GM18907 (cell line): ENCODE results near the gene KRT32.

Experiments
- ATAC-seq: cut with Tn5 transposase; IDR thresholded peaks from one replicate; pipeline ENCODE4 v1.9.1; 2021; ENCODE audit warnings: mild to moderate bottlenecking, moderate library complexity; ENCODE audit not compliant: unreplicated experiment

KRT32 gene

DNA sequence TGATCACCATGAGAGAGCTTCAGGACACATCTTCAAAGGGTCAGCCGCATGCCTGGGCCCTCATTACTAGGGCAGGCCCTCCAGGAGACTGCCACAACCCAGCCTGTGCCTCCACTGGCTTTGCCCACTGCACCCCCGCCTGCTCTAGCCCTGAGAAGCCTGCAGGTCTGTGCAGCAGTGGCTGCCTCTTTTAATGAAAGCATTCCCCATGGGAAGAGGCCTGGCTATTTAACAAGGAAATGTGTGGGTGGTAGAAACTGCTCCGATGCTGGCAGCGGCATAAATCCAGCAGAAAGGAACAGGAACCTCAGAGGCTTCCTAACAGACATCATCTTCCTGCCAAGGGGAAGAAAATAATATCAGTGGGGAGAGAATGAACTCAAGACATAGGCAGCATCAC is 375 bp upstream of the KRT32 start:
- ATAC-seq: no peak

- no peak for ATAC-seq
Observed at GRCh38 chr17:41464682-41465081, 2.5 kb downstream of the KRT32 start.

DNA sequence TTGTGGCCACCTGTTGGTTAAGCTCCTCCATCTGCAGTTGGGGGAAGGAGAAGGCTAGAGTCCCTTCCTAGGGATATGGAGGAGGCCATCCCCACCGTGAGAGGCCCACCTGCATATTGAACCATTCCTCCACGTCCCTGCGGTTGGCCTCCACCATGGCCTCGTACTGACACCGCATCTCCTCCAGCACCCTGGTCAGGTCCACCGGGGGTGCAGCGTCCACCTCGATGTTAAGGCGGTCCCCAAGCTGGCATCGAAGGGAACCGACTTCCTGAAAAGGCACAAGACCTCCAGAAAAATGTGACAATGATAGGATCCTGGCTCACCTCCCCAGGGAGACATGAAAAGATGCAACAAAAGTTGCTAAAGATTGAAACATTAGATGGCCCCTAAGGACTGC is 3.0 kb downstream of the KRT32 start:
- no peak for ATAC-seq

DNA sequence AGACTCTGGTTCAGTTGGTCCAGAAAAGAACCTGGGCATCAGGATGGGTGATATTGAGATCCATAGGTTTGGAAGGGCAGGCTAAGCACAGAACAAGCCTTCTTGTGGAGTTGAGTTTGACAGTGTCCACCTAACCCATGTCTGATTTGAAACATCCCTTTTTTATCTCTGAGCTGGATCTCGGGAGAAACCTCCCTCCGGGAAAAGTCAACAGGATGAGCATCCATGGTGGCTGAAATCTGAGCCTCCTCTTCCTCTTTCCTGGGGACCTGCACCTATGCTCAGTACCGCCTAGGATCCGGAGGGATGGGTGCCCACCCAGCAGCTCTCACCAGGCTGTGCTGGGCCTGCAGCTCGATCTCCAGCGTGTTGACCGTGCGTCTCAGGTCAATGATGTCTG is 3.4 kb downstream of the KRT32 start:
- ATAC-seq: no peak

- ATAC-seq: no peak
Observed at GRCh38 chr17:41462705-41463104, 4.5 kb downstream of the KRT32 start.

- no peak for ATAC-seq
Observed at GRCh38 chr17:41457676-41458075, 9.5 kb downstream of the KRT32 start.

DNA sequence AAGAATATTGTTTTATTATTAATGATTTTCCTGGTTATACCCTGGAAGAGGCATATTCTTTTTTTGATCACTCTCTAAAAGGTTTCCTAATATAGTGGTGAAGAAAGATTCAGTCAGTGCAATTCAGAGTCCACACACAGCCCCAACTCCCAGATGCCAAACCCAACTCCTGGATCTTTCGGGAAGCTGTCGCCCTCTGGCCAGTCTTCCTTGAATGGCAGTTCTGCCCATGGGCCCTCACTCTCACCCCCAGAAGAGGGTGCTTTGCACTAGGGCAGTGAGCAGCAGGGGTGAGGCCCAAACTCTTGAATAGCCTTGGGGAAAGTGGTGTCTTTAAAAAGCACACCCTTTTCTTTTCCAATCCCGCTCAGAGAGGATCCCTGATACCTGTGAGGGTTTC is 11.0 kb downstream of the KRT32 start:
- ATAC-seq: no peak

DNA sequence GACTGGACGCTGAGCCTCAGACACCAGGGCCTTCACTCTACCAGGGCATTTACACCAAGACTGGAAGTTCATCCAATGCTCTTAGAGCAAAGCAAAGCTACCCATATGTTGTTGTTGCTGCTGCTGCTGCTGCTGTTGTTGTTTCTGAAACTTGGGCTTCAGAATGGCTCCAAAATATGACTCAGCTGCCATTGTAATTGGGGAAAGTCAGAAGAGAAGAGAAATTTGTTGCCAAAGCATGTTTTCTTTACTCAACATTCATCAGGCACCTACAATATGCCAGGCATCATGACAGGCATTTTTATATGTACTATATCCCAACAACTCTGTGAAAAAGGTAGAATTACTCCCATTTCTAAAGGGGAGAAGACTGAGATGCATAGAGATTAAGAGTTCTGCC is 11.9 kb downstream of the KRT32 start:
- ATAC-seq: no peak

DNA sequence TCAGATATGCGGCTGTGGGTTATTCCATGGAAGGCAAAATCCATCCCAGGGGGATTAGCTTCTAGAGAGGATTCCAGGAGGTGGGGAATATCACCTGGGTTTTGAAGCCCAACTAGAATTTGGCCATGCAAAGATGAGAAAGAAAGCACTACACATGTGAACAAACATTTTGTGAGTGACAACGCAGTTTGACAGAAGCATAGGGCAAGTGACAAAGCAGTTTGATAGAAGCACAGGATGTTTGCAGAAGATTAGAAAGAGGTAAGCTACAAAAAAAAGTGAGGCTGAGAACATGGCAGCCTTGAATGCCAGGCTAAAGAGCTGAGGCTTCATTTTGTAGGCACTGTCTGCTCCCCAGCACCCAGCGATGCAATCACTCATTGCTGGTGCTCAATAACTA is 14.1 kb downstream of the KRT32 start:
- ATAC-seq: no peak

GRCh38 chr17:41452281-41452680 is 14.9 kb downstream of the KRT32 start:
- ATAC-seq: no peak

GRCh38 chr17:41451154-41451728 is 15.9 kb downstream of the KRT32 start:
- no peak for ATAC-seq

DNA sequence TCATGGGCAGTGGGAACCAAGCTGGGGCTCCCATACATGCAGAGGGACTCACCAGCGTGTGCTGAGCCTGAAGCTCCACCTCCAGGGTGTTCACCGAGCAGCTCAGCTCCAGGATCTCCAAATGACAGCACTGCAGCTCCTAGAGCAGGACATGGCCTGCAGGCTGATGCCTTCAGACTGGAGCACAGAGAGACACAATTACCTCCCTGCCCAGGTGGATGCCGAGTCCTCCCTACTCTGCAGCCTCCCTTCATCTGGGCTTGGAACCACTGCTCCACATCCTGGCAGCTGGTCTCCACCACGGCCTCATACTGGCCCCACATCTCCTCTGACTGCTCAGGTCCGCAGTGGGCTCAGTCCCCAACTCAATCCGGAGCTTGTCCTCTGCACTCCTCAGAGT is 18.2 kb downstream of the KRT32 start:
- no peak for ATAC-seq

- ATAC-seq: no peak
Observed at GRCh38 chr17:41448506-41448905, 18.7 kb downstream of the KRT32 start.

DNA sequence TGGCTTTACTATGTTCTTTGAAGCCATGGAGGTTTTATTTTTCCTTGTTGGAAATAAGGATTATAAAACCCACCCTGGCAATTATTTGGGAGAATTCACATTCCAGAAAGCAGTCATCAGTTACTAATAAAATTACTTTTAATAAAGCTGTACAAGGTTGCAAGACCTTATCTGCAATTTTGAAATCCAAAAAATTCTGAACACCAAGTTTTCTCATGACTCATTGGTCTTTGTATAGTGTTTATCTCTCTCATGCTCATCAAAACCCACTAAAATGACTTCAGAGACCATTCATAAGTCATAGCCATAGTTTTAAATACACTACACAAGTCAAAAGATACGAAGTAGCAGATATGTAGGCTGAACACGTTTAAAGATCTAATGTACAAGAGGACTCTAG is 20.4 kb downstream of the KRT32 start:
- ATAC-seq: no peak

GRCh38 chr17:41444640-41445039 is 22.5 kb downstream of the KRT32 start:
- no peak for ATAC-seq

- no peak for ATAC-seq
Observed at GRCh38 chr17:41444186-41444585, 23.0 kb downstream of the KRT32 start.

DNA sequence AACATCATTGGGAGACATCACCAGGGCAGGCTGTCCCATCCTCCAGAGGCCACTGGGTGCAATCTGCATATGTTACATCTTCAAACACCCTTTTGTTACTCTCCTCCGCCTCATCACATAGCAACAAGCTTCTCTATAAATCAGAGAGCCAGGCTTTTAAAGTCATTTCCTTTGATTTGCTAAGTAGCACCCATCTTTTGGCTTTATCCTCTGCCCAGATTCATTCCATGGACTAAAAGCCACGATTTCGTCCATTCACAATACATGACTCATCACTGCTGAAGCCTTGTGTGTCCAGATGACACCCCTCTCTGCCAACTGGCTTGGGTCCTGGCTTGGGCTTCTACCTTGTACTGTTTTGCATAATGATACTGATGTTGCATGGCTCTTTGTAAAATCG is 24.4 kb downstream of the KRT32 start:
- no peak for ATAC-seq

DNA sequence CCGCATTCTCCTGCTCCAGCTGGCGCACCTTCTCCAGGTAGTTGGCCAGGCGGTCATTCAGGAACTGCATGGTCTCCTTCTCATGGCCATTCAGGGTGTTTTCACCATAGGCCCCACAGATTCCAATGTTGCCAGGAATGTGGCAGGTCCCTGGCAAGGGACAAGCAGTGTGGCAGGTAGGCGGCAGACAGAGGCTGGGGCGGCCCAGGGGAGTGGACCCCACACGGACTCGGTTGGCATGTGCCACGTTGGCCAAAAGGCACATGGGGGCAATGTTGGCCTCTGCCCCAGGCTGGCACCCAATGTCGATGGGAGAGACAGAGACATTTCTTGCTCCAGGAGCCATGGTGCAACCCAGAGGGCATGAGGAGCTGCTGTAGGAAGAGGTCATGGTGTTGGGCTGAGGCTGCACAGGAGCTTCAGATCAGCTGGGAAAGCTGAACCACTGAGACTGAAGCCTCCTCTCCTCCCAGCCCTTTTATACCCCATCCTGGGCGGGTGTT is 26.6 kb downstream of the KRT32 start, which contains the start of gene KRT38:
Gene KRT38 (minus strand): TSS at position 453 of the 503 bp plus-strand sequence. CDS start 62 bp downstream, at position 391.
- ATAC-seq: no peak

GRCh38 chr17:41439375-41439774 is 27.8 kb downstream of the KRT32 start:
- ATAC-seq: no peak

DNA sequence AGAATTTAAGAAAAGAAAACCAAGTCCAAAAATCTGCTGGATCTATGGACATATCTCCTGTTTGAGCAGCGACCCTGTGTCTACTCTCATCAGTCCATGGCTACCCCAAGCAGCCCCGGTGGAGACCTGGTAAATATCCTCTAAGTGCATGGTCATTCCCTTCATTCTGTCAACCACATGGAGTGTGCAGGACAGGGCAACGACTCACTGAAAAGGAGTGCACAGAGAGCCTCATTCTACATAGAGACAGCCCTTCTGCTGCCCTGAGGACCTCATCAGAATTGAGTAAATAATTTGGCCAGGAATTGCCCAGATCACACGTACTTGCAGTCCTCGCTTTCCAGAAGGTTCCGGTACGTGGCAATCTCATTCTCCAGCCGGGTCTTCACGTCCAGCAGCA is 29.4 kb downstream of the KRT32 start:
- no peak for ATAC-seq

- no peak for ATAC-seq
Observed at GRCh38 chr17:41437254-41437653, 29.9 kb downstream of the KRT32 start.

DNA sequence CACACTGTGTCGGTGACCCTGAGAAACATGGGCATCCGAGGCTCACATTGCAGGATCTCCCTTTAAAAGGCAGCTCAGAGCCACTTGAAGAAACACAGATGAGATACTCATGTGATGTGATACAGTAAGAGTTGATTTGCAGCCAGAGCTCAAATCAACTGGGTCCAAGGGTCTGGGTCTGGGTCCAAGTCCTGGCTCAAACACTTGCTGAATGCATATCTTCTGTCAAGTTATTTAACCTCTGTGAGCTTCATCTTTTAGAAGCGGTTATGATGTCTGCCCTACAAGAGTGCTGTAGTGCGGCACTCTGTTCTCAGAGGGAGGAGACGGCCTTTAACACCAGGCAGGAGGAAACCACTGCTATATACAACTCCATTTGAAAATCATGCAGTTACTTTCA is 32.8 kb downstream of the KRT32 start:
- ATAC-seq: no peak

DNA sequence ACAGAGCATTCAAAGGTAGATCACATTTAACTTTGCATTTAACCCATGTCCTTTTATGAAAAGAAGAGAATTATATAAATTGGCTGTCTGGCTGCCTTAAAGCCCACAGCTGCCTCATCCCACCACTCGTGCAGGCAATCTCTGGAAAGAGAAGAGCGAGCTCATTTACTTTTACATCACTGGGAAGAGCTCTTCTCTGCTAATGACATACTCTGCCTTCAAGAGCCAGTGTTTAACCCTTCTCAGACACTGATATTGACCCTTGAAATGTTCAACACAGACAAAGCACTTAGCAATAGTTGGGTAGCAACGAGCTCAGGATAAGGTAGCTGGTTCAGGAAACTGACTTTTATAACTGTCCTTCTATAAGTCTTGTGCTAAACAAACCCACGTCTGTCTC is 33.2 kb downstream of the KRT32 start:
- ATAC-seq: no peak
